GM12873 (cell line): ENCODE measurements around the gene PLCD1.

ENCODE experiments used
- TF ChIP-seq, protein P1 (sequence below): IDR thresholded peaks from 2 replicates; pipeline ENCODE4 v1.5.1; 2012; ENCODE audit warnings: low read depth, mild to moderate bottlenecking, moderate library complexity, low read length, control low read depth; ENCODE audit not compliant: insufficient read depth; ENCODE audit errors: missing control alignments

PLCD1 gene

DNA sequence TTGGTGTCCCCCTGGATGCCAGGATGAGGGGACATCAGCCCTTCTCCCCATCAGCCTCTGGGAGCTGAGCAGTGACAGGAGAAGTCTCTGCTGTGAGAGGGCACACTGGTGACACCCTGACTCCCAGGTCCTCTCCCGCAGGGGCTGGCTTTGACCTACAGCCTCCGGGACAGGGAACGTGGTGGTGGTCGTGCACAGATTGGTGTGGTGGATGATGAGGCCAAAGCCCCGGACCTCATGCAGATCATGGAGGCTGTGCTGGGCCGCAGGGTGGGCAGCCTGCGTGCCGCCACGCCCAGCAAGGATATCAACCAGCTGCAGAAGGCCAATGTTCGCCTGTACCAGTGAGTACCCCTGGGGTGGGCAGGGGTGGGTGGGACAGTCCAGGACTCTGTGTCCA lies 32.1 kb downstream of the PLCD1 start:
- TF ChIP-seq, protein P1, sequence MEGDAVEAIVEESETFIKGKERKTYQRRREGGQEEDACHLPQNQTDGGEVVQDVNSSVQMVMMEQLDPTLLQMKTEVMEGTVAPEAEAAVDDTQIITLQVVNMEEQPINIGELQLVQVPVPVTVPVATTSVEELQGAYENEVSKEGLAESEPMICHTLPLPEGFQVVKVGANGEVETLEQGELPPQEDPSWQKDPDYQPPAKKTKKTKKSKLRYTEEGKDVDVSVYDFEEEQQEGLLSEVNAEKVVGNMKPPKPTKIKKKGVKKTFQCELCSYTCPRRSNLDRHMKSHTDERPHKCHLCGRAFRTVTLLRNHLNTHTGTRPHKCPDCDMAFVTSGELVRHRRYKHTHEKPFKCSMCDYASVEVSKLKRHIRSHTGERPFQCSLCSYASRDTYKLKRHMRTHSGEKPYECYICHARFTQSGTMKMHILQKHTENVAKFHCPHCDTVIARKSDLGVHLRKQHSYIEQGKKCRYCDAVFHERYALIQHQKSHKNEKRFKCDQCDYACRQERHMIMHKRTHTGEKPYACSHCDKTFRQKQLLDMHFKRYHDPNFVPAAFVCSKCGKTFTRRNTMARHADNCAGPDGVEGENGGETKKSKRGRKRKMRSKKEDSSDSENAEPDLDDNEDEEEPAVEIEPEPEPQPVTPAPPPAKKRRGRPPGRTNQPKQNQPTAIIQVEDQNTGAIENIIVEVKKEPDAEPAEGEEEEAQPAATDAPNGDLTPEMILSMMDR, result no peak

- TF ChIP-seq, protein P1, result peak; percentile 99
Observed at GRCh38 chr3:37996785-37997301, 32.6 kb downstream of the PLCD1 start.

- TF ChIP-seq, protein P1, result no peak
Observed at GRCh38 chr3:37995652-37996641, 33.5 kb downstream of the PLCD1 start.

- TF ChIP-seq, protein P1, result no peak
Observed at GRCh38 chr3:37994639-37994972, 34.8 kb downstream of the PLCD1 start.

DNA sequence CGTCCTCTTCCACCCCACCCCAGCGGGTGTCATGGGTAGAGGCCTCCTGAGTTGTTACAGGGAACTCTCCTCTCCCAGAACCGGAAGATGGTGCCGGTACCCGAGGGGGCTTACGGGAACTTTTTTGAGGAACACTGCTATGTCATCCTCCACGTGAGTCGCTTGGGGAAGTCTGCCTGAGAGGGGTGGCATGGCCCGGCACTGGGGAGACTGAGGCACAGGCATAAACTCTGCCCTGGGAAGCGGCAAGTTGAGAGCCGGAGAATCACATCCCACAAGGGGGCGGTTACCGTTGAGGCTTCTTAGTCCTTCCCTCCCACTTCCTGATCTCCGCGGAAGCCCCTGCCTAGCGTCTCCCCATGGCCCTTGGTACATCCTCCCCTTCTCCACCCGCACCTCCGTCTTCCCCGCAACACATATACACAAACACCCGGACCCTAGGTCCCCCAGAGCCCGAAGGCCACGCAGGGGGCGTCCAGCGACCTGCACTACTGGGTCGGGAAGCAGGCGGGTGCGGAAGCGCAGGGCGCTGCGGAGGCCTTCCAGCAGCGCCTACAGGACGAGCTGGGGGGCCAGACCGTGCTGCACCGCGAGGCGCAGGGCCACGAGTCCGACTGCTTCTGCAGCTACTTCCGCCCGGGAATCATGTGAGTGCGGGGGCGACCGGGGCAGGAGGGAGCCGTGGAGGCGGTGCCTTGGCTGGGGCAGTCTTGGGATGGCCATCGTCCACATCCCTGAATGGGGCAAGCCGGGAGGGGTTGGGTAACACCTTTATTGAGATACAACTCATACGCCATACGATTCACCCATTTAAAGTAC lies 35.4 kb downstream of the PLCD1 start:
- TF ChIP-seq, protein P1, result peak; percentile 12

- TF ChIP-seq, protein P1, result no peak
Observed at GRCh38 chr3:37993460-37993819, 36.0 kb downstream of the PLCD1 start.

DNA sequence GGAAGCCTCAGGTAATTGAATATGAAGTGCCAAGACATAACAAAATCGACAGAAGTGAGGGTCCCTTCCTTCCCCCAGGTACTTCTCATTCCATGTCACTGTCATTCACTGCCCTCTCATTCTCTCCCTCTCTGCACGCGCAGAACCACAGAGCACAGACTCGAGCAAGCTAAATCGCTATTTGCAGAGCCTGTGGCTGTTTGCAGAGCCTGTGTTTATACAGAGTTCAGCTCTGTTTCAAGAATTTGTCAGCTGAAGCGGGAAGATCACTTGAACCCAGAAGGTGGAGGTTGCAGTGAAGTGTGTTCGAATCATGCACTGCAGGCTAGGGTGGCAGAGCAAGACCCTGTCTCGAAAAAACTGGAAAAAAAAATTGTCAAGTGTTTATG lies 36.4 kb downstream of the PLCD1 start:
- TF ChIP-seq, protein P1, result no peak
